Adrenal gland (tissue), 12 donors: Measurements from ENCODE around the gene MYBBP1A. TPM values are rescaled to one million over a fixed set of nuclear protein-coding genes. Genes with fewer than 3 reads are reported as not detected.
"Not testable (repeated sequence)": the region's sequence is repeated elsewhere in the genome, so short reads cannot be mapped to it uniquely, and the experiment has no call there.

Source experiments
- DNase-seq, 7 donors: peaks; one replicate each; pipeline ENCODE4 v3.0.0-alpha.2; 2019 to 2020
- H3K27ac ChIP-seq, 5 donors: fragments of 200-600 bp; sonication (generic) in 4 of 5; 1 replicate in 3 of 5; 2 replicates in 2 of 5; pipeline versions ENCODE4 v1.5.1 to v1.8.0; 2016 to 2020; ENCODE audit warnings: mild to moderate bottlenecking in 1 of 5
- H3K27me3 ChIP-seq: fragments of 200-600 bp; 2 replicates; pipeline ENCODE4 v1.8.0; 2021
- H3K36me3 ChIP-seq, 2 donors: fragments of 200-600 bp; replicated peaks in 1 of 2; 1 replicate in 1 of 2; 2 replicates in 1 of 2; pipeline versions ENCODE4 v1.5.1 to v1.8.0; 2018 to 2022
- H3K4me1 ChIP-seq, 2 donors: fragments of 200-600 bp; replicated peaks in 1 of 2; 1 replicate in 1 of 2; 2 replicates in 1 of 2; pipeline versions ENCODE4 v1.5.1 to v1.8.0; 2018 to 2021
- H3K4me3 ChIP-seq, 4 donors: fragments of 200-600 bp; sonication (generic) in 3 of 4; one replicate each; pipeline ENCODE4 v1.5.1; 2016 to 2018
- H3K9me3 ChIP-seq, 3 donors: fragments of 200-600 bp; sonication (generic) in 1 of 3; replicated peaks in 1 of 3; 1 replicate in 2 of 3; 2 replicates in 1 of 3; pipeline versions ENCODE4 v1.5.1 to v1.8.0; 2016 to 2021
- POLR2A ChIP-seq, 2 donors: fragments of 450-650 bp; IDR thresholded peaks; one replicate each; pipeline ENCODE4 v1.6.1; 2017; ENCODE audit warnings: antibody characterized with exemption in 2 of 2, mild to moderate bottlenecking in 2 of 2, moderate library complexity in 1 of 2
- WGBS, 4 donors: extraction: QIAGEN DNeasy Blood & Tissue Kit in 2 of 4; methylation state at CpG; one replicate each; pipeline versions ENCODE4 v1.1.5 to v1.1.7; 2013 to 2017; 5-methylcytosine and 5-hydroxymethylcytosine counted together
- intact Hi-C, 2 donors: fragments of 100-400 bp; cut with DNase I; formaldehyde crosslinking; loops; one replicate each; pipeline versions ENCODE4 v1.14.1 to v1.15.0; 2022 to 2023
- polyA plus RNA-seq, 3 donors: library from polyadenylated mRNA; stranded (reverse); fragments of 200-250 nt in 2 of 3; fragments of 350-450 nt in 1 of 3; fragmentation: Illumina TruSeq in 1 of 3; extraction: RNeasy Lipid Tissue Mini Kit (QIAGEN cat#74804) in 1 of 3; gene quantifications; one replicate each; pipeline ENCODE4 v1.2.3, GENCODE V29; 2013 to 2014
- total RNA-seq, 9 donors: library from RNA; depleted of rRNA in 4 of 9; stranded (reverse); fragments of >200 nt in 4 of 9; fragments of 120-200 nt in 1 of 9; fragmentation: NEBNext Ultra II Directional in 1 of 9; extraction: Animal tissue kit (Norgen Biotek cat#: 25700) in 1 of 9; gene quantifications; one replicate each; pipeline versions ENCODE4 v1.1.0 to v1.2.4, GENCODE V29; 2013 to 2023
- TF ChIP-seq, protein P1 (sequence below), 6 experiments: fragments of 450-650 bp in 4 of 6; fragments of 200-600 bp in 2 of 6; sonication (generic) in 1 of 6; IDR thresholded peaks; 1 replicate in 5 of 6; 2 replicates in 1 of 6; pipeline versions ENCODE4 v1.5.1 to v1.8.0; 2016 to 2021; ENCODE audit warnings: antibody characterized with exemption in 6 of 6, mild to moderate bottlenecking in 2 of 6, moderate library complexity in 1 of 6
- donor health status: healthy with polysubstance abuse.
- donor health status: Bipolar disorder and iron deficiency.
- donor health status: DM: yes; HTN: yes; CAD: no.
- donor health status: DM: no; HTN: no; CAD: no.
- donor health status: DM: no; HTN: no; CAD: no.
- donor health status: DM: yes; HTN: yes; CAD: no.

MYBBP1A gene
- total and polyA plus RNA-seq, 12 donors = 17.9 to 65.5 (median 42.4) TPM

GRCh38 chr17:4582101-4582501 is 26.9 kb upstream of the MYBBP1A start:
- H3K4me1 ChIP-seq = peaks cover 6 to 9% of the 10 kb centered on the region in 2 donors
- peaks cover 35% of the 10 kb centered on the region for H3K27me3 ChIP-seq
- DNase-seq = no peak
- H3K27ac ChIP-seq = no peak overlapping the region
- WGBS, 4 donors = 56 to 62% (median 59%) methylated on average over 3 to 7 of the region's 7 CpGs
- H3K36me3 ChIP-seq = no peaks in the 10 kb centered on the region
- H3K9me3 ChIP-seq = no peaks in the 10 kb centered on the region
- H3K4me3 ChIP-seq = no peak overlapping the region
- TF ChIP-seq POLR2A (IDR thresholded peaks at IDR 0.05) = no peak
- TF ChIP-seq, protein P1, sequence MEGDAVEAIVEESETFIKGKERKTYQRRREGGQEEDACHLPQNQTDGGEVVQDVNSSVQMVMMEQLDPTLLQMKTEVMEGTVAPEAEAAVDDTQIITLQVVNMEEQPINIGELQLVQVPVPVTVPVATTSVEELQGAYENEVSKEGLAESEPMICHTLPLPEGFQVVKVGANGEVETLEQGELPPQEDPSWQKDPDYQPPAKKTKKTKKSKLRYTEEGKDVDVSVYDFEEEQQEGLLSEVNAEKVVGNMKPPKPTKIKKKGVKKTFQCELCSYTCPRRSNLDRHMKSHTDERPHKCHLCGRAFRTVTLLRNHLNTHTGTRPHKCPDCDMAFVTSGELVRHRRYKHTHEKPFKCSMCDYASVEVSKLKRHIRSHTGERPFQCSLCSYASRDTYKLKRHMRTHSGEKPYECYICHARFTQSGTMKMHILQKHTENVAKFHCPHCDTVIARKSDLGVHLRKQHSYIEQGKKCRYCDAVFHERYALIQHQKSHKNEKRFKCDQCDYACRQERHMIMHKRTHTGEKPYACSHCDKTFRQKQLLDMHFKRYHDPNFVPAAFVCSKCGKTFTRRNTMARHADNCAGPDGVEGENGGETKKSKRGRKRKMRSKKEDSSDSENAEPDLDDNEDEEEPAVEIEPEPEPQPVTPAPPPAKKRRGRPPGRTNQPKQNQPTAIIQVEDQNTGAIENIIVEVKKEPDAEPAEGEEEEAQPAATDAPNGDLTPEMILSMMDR (IDR thresholded peaks at IDR 0.05) = no peak
- intact Hi-C loops = no loop called here

DNA sequence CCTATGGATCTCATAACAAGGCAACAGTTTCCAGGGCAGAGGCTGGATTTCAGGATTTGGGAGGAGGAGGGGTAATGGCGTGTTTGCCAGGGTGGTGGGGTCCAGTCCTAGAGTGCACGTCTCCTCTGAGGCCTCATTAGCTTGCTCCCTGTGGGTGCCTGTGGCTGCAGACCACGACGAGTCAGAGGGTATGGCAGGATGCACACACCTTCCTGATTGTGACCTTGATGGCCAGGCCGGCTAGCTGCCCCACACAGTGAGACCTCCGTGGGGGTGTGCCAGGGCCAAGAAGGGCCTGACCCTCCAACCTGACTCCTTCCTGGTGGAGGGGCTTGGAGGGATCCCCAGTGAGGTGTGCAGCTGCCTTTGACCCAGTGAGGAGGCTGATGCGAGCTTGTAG is 25.1 kb upstream of the MYBBP1A start:
- 44 to 81% (median 52%) methylated on average over 3 to 7 of the region's 7 CpGs for WGBS, 4 donors
- Histone ChIP-seq H3K27ac (no peak overlapping the region), H3K9me3 (no peaks in the 10 kb centered on the region), H3K4me1 (peaks cover 6 to 9% of the 10 kb centered on the region in 2 donors), H3K27me3 (peaks cover 35% of the 10 kb centered on the region), H3K4me3 (no peak overlapping the region), H3K36me3 (no peaks in the 10 kb centered on the region)
- TF ChIP-seq, protein P1 (IDR thresholded peaks at IDR 0.05) = no peak
- TF ChIP-seq POLR2A (IDR thresholded peaks at IDR 0.05) = no peak
- DNase-seq = no peak
- intact Hi-C loops = no loop called here

- Histone ChIP-seq H3K4me1 (peaks cover 6 to 9% of the 10 kb centered on the region in 2 donors), H3K36me3 (no peaks in the 10 kb centered on the region), H3K9me3 (no peaks in the 10 kb centered on the region), H3K4me3 (no peak overlapping the region), H3K27me3 (peaks cover 29% of the 10 kb centered on the region), H3K27ac (no peak overlapping the region)
- WGBS, 4 donors = 80 to 92% (median 85%) methylated on average over 11 of the region's 11 CpGs
- no peak for DNase-seq
- TF ChIP-seq, protein P1 (IDR thresholded peaks at IDR 0.05) = no peak
- no peak for TF ChIP-seq POLR2A (IDR thresholded peaks at IDR 0.05)
- intact Hi-C loops = no loop called here
These were observed 24.5 kb upstream of the MYBBP1A start for GRCh38 chr17:4579678-4580077.

- peaks cover 16% of the 10 kb centered on the region for H3K27me3 ChIP-seq
- not testable (repeated sequence) for DNase-seq
- 93 to 100% (median 97%) methylated on average over 3 to 20 of the region's 24 CpGs for WGBS, 4 donors
These were observed 23.2 kb upstream of the MYBBP1A start for GRCh38 chr17:4578349-4578748.

GRCh38 chr17:4577386-4577993 is 22.3 kb upstream of the MYBBP1A start:
- intact Hi-C loops = no loop called here
- peaks cover 9% of the 10 kb centered on the region for H3K27me3 ChIP-seq
- no peak for TF ChIP-seq POLR2A (IDR thresholded peaks at IDR 0.05)
- TF ChIP-seq, protein P1 (IDR thresholded peaks at IDR 0.05) = no peak
- H3K4me1 ChIP-seq = no peaks in the 10 kb centered on the region
- DNase-seq = no peak
- H3K9me3 ChIP-seq = no peaks in the 10 kb centered on the region
- no peak overlapping the region for H3K27ac ChIP-seq
- H3K4me3 ChIP-seq = no peak overlapping the region
- H3K36me3 ChIP-seq = no peaks in the 10 kb centered on the region
- 80 to 87% (median 85%) methylated on average over 8 of the region's 8 CpGs for WGBS, 4 donors

More at GRCh38 chr17:4578349-4578748, 23.2 kb upstream of the MYBBP1A start:
- H3K4me1 ChIP-seq, H3K36me3 ChIP-seq, H3K27ac ChIP-seq, H3K4me3 ChIP-seq, intact Hi-C loops, H3K9me3 ChIP-seq: not testable (repeated sequence)
